HUES48 (cell line): ENCODE measurements around the gene RFX3.

ENCODE experiments used
- H3K27ac ChIP-seq: one replicate; pipeline ENCODE4 v1.7.0; 2013; ENCODE audit warnings: low read depth, low read length, inconsistent platforms
- H3K27me3 ChIP-seq: 2 replicates; pipeline ENCODE4 v1.6.1; 2013; ENCODE audit warnings: mild to moderate bottlenecking, low read length; ENCODE audit not compliant: control insufficient read depth, insufficient read depth
- H3K36me3 ChIP-seq: 2 replicates; pipeline ENCODE4 v1.6.1; 2013; ENCODE audit warnings: low read length; ENCODE audit not compliant: control insufficient read depth, insufficient read depth
- H3K4me1 ChIP-seq: 2 replicates; pipeline ENCODE4 v1.6.1; 2013; ENCODE audit warnings: mild to moderate bottlenecking, low read length; ENCODE audit not compliant: control insufficient read depth, insufficient read depth
- H3K4me3 ChIP-seq: 2 replicates; pipeline ENCODE4 v1.5.1; 2013; ENCODE audit warnings: mild to moderate bottlenecking, low read depth, low read length
- H3K9ac ChIP-seq: 2 replicates; pipeline ENCODE4 v1.6.1; 2013; ENCODE audit warnings: mild to moderate bottlenecking, low read depth, low read length, moderate library complexity
- H3K9me3 ChIP-seq: 2 replicates; pipeline ENCODE4 v1.6.1; 2013; ENCODE audit warnings: low read length; ENCODE audit not compliant: control insufficient read depth, insufficient read depth

RFX3 gene

GRCh38 chr9:3397766-3398165 is 128.0 kb downstream of the RFX3 start:
- H3K9me3 ChIP-seq = no peaks in the 10 kb centered on the region
- peaks cover 22% of the 10 kb centered on the region for H3K4me1 ChIP-seq
- no peak overlapping the region for H3K4me3 ChIP-seq
- H3K9ac ChIP-seq = no peak overlapping the region
- H3K27me3 ChIP-seq = no peaks in the 10 kb centered on the region
- H3K27ac ChIP-seq = no peak overlapping the region
- peaks cover 11% of the 10 kb centered on the region; the same call in 1 of the 2 replicates for H3K36me3 ChIP-seq

DNA sequence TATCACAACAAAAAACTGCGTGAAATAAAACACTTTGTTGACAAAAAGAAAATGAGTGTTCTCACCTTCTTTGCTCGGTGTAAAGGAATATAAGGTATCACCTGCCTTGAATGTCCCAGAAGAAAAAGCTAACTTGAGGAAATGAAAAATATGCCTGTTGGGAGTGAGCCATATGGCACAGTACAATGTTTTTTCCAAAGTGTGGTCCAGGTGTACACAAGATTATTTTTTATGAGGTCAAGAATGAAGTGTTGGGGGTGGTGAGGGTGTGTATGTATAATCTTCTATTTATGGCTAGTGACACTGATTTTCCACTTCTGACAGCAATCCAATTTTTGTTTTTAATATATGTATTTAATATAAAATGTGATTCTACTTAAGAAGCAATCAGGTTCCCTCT is 134.4 kb downstream of the RFX3 start:
- no peaks in the 10 kb centered on the region for H3K27me3 ChIP-seq
- no peak overlapping the region for H3K4me3 ChIP-seq
- H3K27ac ChIP-seq = no peak overlapping the region
- H3K4me1 ChIP-seq = no peaks in the 10 kb centered on the region
- 0 out of 2 replicates have a peak, but pooled peaks cover 4% of the 10 kb centered on the region for H3K9me3 ChIP-seq
- no peak overlapping the region for H3K9ac ChIP-seq
- peaks cover 25% of the 10 kb centered on the region for H3K36me3 ChIP-seq

GRCh38 chr9:3386753-3387152 is 139.0 kb downstream of the RFX3 start:
- H3K27ac ChIP-seq = no peak overlapping the region
- H3K9me3 ChIP-seq = 0 out of 2 replicates have a peak, but pooled peaks cover 4% of the 10 kb centered on the region

GRCh38 chr9:3385871-3386270 is 139.9 kb downstream of the RFX3 start:
- Histone ChIP-seq H3K27me3 (no peaks in the 10 kb centered on the region), H3K27ac (no peak overlapping the region), H3K4me3 (no peak overlapping the region), H3K4me1 (no peaks in the 10 kb centered on the region), H3K36me3 (peaks cover 6% of the 10 kb centered on the region; the same call in 1 of the 2 replicates), H3K9me3 (no peaks in the 10 kb centered on the region), H3K9ac (no peak overlapping the region)

More at GRCh38 chr9:3386753-3387152, 139.0 kb downstream of the RFX3 start:
- peaks cover 14% of the 10 kb centered on the region; the same call in 1 of the 2 replicates for H3K36me3 ChIP-seq
- H3K27me3 ChIP-seq = no peaks in the 10 kb centered on the region
- no peak overlapping the region for H3K4me3 ChIP-seq
- H3K4me1 ChIP-seq = no peaks in the 10 kb centered on the region
- no peak overlapping the region for H3K9ac ChIP-seq

DNA sequence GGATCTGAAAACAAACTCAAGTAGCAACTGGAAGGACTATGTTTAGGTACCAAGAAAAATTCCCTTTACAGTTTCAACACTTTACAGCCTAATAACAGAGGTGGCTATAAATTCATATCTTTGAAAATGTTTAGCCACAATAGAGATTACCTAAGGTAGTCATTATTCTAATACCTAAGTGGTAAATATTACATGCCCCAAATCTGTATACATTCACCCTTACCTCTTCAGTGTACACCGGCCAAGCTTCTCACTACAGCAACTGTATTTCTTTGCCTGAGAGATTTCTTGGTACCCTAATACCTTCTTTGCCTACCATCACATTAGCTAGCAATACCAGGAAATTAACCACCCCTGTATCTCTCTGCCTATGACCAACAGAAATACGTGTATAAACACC is 154.0 kb downstream of the RFX3 start:
- Histone ChIP-seq H3K4me3 (no peak overlapping the region), H3K27me3 (no peaks in the 10 kb centered on the region), H3K9ac (no peak overlapping the region), H3K4me1 (peaks cover 10% of the 10 kb centered on the region), H3K27ac (no peak overlapping the region), H3K36me3 (no peaks in the 10 kb centered on the region), H3K9me3 (no peaks in the 10 kb centered on the region)

GRCh38 chr9:3370715-3371114 is 155.1 kb downstream of the RFX3 start:
- Histone ChIP-seq H3K9ac (no peak overlapping the region), H3K36me3 (no peaks in the 10 kb centered on the region), H3K27me3 (no peaks in the 10 kb centered on the region), H3K9me3 (no peaks in the 10 kb centered on the region), H3K27ac (no peak overlapping the region), H3K4me1 (peaks cover 10% of the 10 kb centered on the region), H3K4me3 (no peak overlapping the region)

GRCh38 chr9:3367185-3367584 is 158.6 kb downstream of the RFX3 start:
- Histone ChIP-seq H3K36me3 (no peaks in the 10 kb centered on the region), H3K27ac (no peak overlapping the region), H3K9ac (no peak overlapping the region), H3K4me1 (peaks cover 29% of the 10 kb centered on the region), H3K9me3 (no peaks in the 10 kb centered on the region), H3K27me3 (no peaks in the 10 kb centered on the region), H3K4me3 (no peak overlapping the region)

GRCh38 chr9:3361689-3362392 is 164.0 kb downstream of the RFX3 start:
- no peak overlapping the region for H3K9ac ChIP-seq
- no peak overlapping the region for H3K4me3 ChIP-seq
- H3K4me1 ChIP-seq = peaks cover 46% of the 10 kb centered on the region
- H3K9me3 ChIP-seq = no peaks in the 10 kb centered on the region
- H3K27ac ChIP-seq = peak overlapping the region; percentile 73
- no peaks in the 10 kb centered on the region for H3K36me3 ChIP-seq
- H3K27me3 ChIP-seq = no peaks in the 10 kb centered on the region

GRCh38 chr9:3361116-3361515 is 164.7 kb downstream of the RFX3 start:
- H3K9me3 ChIP-seq = no peaks in the 10 kb centered on the region
- H3K9ac ChIP-seq = no peak overlapping the region
- H3K36me3 ChIP-seq = no peaks in the 10 kb centered on the region
- H3K27ac ChIP-seq = no peak overlapping the region
- H3K4me3 ChIP-seq = no peak overlapping the region
- peaks cover 46% of the 10 kb centered on the region for H3K4me1 ChIP-seq
- no peaks in the 10 kb centered on the region for H3K27me3 ChIP-seq

GRCh38 chr9:3360245-3360644 is 165.6 kb downstream of the RFX3 start:
- Histone ChIP-seq H3K4me1 (peaks cover 46% of the 10 kb centered on the region), H3K9me3 (no peaks in the 10 kb centered on the region), H3K36me3 (no peaks in the 10 kb centered on the region), H3K27me3 (no peaks in the 10 kb centered on the region), H3K4me3 (no peak overlapping the region), H3K9ac (no peak overlapping the region), H3K27ac (no peak overlapping the region)

- no peaks in the 10 kb centered on the region for H3K36me3 ChIP-seq
- H3K4me3 ChIP-seq = no peak overlapping the region
- no peak overlapping the region for H3K9ac ChIP-seq
- H3K9me3 ChIP-seq = no peaks in the 10 kb centered on the region
- peaks cover 46% of the 10 kb centered on the region for H3K4me1 ChIP-seq
- no peaks in the 10 kb centered on the region for H3K27me3 ChIP-seq
- no peak overlapping the region for H3K27ac ChIP-seq
These were observed 166.0 kb downstream of the RFX3 start for GRCh38 chr9:3359778-3360177.
